ENCODE measurements around the gene LYSMD2.

DNA sequence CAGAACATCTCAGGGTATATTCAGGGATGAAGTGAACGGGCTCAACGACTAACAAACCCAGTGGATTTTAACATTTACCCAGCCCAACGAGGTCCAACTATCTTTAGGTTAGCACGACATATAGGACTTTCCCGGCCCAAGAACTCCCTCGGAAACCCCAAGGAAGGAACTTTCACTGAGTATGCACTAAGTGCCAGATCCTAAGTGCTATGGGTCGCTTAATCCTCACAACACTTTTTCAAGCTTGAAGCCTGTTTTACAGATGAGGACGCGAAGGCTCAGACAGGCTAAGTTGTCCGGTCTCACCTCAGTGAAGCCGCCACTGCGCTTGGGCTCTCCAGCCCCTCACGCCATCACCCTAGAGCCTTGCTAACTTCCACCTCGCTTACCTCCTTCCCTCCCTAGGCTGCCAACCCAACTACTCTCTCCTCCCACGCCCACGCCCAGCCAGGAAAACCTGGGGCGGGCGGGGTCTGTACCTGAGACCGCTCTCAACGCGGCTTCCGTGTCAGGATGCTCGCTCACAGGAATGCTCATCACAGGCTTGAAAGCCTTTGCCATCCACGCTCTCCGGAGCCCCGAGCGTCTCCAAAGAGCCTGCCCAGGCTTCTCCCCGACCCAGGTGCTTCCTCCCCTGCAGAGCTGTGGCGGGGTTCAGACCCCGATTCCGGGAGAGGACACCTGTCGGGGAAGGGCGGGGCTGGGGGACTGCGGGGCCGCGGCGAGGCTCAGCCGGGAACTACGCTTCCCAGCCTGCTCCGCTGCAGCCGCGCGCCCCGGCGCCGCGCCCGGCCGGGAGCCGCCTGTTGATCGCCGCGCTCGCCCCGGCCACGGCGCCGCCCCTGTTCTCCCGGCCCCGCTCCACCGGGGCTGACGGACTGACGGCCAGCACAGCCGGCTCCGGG, 13.6 kb upstream of the LYSMD2 start, which contains the start of gene TMOD2:
- TF ChIP-seq, protein P1, sequence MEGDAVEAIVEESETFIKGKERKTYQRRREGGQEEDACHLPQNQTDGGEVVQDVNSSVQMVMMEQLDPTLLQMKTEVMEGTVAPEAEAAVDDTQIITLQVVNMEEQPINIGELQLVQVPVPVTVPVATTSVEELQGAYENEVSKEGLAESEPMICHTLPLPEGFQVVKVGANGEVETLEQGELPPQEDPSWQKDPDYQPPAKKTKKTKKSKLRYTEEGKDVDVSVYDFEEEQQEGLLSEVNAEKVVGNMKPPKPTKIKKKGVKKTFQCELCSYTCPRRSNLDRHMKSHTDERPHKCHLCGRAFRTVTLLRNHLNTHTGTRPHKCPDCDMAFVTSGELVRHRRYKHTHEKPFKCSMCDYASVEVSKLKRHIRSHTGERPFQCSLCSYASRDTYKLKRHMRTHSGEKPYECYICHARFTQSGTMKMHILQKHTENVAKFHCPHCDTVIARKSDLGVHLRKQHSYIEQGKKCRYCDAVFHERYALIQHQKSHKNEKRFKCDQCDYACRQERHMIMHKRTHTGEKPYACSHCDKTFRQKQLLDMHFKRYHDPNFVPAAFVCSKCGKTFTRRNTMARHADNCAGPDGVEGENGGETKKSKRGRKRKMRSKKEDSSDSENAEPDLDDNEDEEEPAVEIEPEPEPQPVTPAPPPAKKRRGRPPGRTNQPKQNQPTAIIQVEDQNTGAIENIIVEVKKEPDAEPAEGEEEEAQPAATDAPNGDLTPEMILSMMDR (conservative IDR thresholded peaks at IDR 0.05; ENCODE audit: low read depth, low read length), result no peak
- no peak for TF ChIP-seq EZH2 (IDR thresholded peaks at IDR 0.05; ENCODE audit: borderline replicate concordance, low read depth, low read length, poor library complexity, severe bottlenecking)
